ENCODE measurements around the gene COPZ1. TPM values are rescaled to one million over a fixed set of nuclear protein-coding genes. Genes with fewer than 3 reads are reported as not detected.

COPZ1 gene
- polyA plus RNA-seq, 3 donors: 78.9 to 190 (median 176) TPM

DNA sequence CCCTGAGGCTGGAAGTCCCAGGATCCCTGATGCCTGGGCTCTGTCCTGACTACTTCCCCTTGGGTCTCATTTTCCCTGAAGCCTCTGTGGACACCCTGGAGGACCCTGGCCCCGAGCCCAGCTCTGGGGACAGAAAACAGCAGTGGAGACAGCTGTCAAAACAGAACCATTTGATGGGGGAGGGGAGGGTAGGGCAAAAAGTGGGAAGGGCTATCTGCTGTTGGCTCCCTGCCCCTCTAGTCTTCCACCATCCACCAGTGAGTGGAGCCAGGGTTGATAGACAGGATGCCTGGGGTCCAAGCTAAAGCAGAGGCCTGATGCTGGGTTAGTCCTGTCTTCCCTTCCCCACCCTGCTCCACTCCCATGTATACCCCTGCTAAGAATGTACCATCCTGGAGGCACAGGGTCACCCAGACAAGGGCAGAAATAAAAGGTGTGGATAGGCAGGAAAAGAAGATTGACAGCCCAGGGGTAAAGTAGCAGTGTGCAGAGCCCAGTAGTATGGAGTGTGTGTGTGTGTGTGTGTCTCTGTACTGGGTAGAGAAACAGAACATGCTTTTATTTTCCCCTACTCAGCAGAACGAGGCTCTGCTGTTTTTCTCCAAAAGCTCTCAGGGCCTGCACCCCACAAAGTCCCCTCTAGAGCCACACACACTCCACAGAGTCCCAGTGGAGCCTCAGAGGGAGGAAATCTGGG lies 49.8 kb downstream of the COPZ1 start:
- Mint-ChIP-seq H3K27me3 (ENCODE audit: low read depth in 3 of 3) (peaks cover 0 to 4% (median 0%) of the 10 kb centered on the region in 3 donors), H3K27ac (peak overlapping the region in 5 of 7 donors; percentile 17 to 60 (median 27)), H3K4me1 (peaks cover 70% of the 10 kb centered on the region), H3K4me3 (no peak overlapping the region), H3K36me3 (peaks cover 85 to 93% of the 10 kb centered on the region in 2 donors), H3K9me3 (no peaks in the 10 kb centered on the region)
- Histone ChIP-seq H3K4me2 (replicated peaks; ENCODE audit: extremely low read depth, low read length, poor library complexity, severe bottlenecking) (no peak overlapping the region), H3K9ac (ENCODE audit: insufficient read depth, low read length, poor library complexity, severe bottlenecking) (peak overlapping the region; percentile 15), H3K27me3 (ENCODE audit: control insufficient read depth in 2 of 2, insufficient read depth in 2 of 2, low read length in 2 of 2) (no peaks in the 10 kb centered on the region), H2AFZ (ENCODE audit: insufficient read depth, low read depth, low read length, poor library complexity, severe bottlenecking) (no peak overlapping the region), H3K27ac (ENCODE audit: low read depth in 1 of 2, low read length in 2 of 2) (peak overlapping the region in 1 of 2 donors; percentile 9), H4K20me1 (ENCODE audit: insufficient read depth, low read length) (peaks cover 99% of the 10 kb centered on the region), H3K36me3 (replicated peaks in 1 of 2; ENCODE audit: control insufficient read depth in 1 of 2, insufficient read depth in 2 of 2, low read length in 2 of 2) (peaks cover 83 to 91% of the 10 kb centered on the region in 2 donors), H3K4me1 (ENCODE audit: control insufficient read depth in 1 of 2, insufficient read depth in 2 of 2, low read length in 2 of 2) (peaks cover 21 to 54% of the 10 kb centered on the region in 2 donors), H3K4me3 (replicated peaks in 1 of 3; ENCODE audit: low read depth in 2 of 3, low read length in 3 of 3) (no peak overlapping the region), H3K79me2 (ENCODE audit: insufficient read depth, low read length) (peaks cover 39% of the 10 kb centered on the region), H3K9me3 (replicated peaks in 1 of 2; ENCODE audit: control insufficient read depth in 1 of 2, insufficient read depth in 1 of 2, low read length in 2 of 2) (no peaks in the 10 kb centered on the region)
- 100% methylated on average over 1 of the region's 2 CpGs for WGBS (ENCODE audit: insufficient coverage)
- no peak for TF ChIP-seq CTCF (IDR thresholded peaks at IDR 0.05)
- intact Hi-C loops (cut with micrococcal nuclease): loop anchor here in 1 of 2 donors (5.0 kb wide), 2 partner anchors 37 to 82 kb away; no protein-coding TSS in a partner anchor
- DNase-seq: no peak

DNA sequence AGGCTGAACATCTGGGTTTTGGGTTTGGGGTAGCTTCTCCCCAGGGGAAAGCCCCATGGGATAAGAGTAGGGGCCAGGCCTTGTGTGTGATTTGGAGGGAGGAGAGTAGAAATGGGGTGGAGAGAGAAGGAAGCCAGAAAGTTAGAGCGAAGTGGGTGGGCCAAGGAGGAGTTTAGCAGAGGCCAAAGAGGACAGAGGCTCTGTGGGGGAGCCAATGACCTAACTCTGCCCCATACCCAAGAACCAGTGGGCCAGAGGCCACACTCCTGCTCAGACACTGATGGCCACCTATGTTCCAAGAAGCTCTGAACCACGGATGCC lies 50.3 kb downstream of the COPZ1 start:
- Mint-ChIP-seq H3K4me1 (peaks cover 75% of the 10 kb centered on the region), H3K4me3 (no peak overlapping the region), H3K9me3 (no peaks in the 10 kb centered on the region), H3K36me3 (peaks cover 89 to 94% of the 10 kb centered on the region in 2 donors), H3K27ac (peak overlapping the region in 3 of 7 donors; percentile 23 to 60 (median 43)), H3K27me3 (ENCODE audit: low read depth in 3 of 3) (peaks cover 0 to 4% (median 0%) of the 10 kb centered on the region in 3 donors)
- Histone ChIP-seq H3K4me3 (replicated peaks in 1 of 3; ENCODE audit: low read depth in 2 of 3, low read length in 3 of 3) (no peak overlapping the region), H2AFZ (ENCODE audit: insufficient read depth, low read depth, low read length, poor library complexity, severe bottlenecking) (no peak overlapping the region), H3K79me2 (ENCODE audit: insufficient read depth, low read length) (peaks cover 44% of the 10 kb centered on the region), H3K4me2 (replicated peaks; ENCODE audit: extremely low read depth, low read length, poor library complexity, severe bottlenecking) (no peak overlapping the region), H3K36me3 (replicated peaks in 1 of 2; ENCODE audit: control insufficient read depth in 1 of 2, insufficient read depth in 2 of 2, low read length in 2 of 2) (peaks cover 86 to 87% of the 10 kb centered on the region in 2 donors), H3K9me3 (replicated peaks in 1 of 2; ENCODE audit: control insufficient read depth in 1 of 2, insufficient read depth in 1 of 2, low read length in 2 of 2) (no peaks in the 10 kb centered on the region), H4K20me1 (ENCODE audit: insufficient read depth, low read length) (peaks cover 99% of the 10 kb centered on the region), H3K27ac (ENCODE audit: low read depth in 1 of 2, low read length in 2 of 2) (no peak overlapping the region), H3K9ac (ENCODE audit: insufficient read depth, low read length, poor library complexity, severe bottlenecking) (no peak overlapping the region), H3K27me3 (ENCODE audit: control insufficient read depth in 2 of 2, insufficient read depth in 2 of 2, low read length in 2 of 2) (no peaks in the 10 kb centered on the region), H3K4me1 (ENCODE audit: control insufficient read depth in 1 of 2, insufficient read depth in 2 of 2, low read length in 2 of 2) (peaks cover 25 to 54% of the 10 kb centered on the region in 2 donors)
- TF ChIP-seq CTCF (IDR thresholded peaks at IDR 0.05): no peak
- WGBS (ENCODE audit: insufficient coverage): 100% methylated on average over 1 of the region's 2 CpGs
- DNase-seq: no peak
- intact Hi-C loops (cut with micrococcal nuclease): loop anchor here in 1 of 2 donors (5.0 kb wide), 1 partner anchor 83 kb away; no protein-coding TSS in a partner anchor
